HG02840 (cell line): ENCODE measurements around the gene FAM227A.
A peak's percentile ranks its signal among the peaks of the same experiment; 100 is the strongest.
"Not testable (repeated sequence)": the region's sequence is repeated elsewhere in the genome, so short reads cannot be mapped to it uniquely, and the experiment has no call there.

Experiments used
- ATAC-seq: cut with Tn5 transposase; IDR thresholded peaks from one replicate; pipeline ENCODE4 v1.9.1; 2021; ENCODE audit warnings: mild to moderate bottlenecking, moderate library complexity, moderate number of reproducible peaks; ENCODE audit not compliant: unreplicated experiment, low FRiP score

FAM227A gene

DNA sequence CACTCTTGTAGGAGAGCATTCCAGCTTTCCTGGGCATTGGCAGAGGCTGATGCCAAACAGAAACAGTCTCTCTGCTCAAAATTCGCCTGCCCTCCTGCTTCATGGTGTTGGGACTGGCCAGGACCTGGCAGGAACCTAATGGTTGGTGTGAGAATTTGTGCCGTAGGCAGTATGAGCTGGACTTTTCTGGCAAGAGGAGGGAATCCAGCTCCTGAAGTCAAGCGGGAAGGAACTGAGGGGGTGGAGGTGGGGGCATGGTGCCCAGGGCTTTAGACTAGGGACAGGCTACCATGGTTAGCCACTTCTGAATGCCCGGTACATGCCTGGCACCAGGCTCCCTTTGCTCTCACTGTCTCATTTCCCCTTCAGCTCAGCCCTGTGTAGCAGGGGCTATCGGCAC is 18.7 kb upstream of the FAM227A start:
- ATAC-seq = no peak

DNA sequence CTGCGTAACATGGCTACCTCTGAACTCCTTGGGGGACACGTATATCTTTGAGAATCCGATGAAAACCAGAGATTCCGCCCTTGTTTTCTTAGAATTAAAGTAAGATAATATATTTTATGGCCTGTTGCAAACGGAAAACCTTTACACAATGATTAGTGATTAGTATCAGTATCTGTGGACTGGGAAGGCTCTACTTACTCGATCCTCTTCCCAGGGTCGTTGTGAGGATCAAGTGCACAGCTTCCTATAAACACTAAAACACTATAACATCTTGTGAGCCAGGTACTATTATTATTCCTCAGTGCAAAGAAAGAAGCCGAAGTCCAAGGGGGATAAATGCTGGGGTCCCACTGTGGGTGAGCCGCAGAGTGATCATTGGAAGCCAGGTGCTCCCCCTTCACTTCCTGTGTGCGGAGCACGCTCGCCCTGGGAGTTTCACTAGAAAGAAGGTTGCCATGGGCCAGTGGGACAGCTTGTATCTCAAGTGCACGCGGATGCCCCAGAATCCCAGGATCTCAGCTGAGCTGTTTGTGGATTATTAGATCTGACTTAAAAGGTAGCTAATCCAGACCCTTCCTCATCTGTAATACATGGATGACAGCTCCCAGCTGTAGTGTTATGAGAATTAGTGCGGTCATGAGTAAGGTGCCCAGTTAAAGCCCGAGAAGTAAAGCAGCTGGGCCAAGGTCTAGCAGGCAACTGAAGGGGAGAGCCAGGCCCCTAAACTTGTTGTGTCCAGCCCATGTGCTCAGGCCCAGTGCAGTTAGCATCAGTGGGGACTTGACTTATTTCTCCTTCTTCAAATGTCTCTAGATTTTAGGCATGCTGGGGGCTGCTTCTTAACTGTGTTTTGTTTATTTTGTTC is 1.1 kb upstream of the FAM227A start:
- no peak for ATAC-seq

DNA sequence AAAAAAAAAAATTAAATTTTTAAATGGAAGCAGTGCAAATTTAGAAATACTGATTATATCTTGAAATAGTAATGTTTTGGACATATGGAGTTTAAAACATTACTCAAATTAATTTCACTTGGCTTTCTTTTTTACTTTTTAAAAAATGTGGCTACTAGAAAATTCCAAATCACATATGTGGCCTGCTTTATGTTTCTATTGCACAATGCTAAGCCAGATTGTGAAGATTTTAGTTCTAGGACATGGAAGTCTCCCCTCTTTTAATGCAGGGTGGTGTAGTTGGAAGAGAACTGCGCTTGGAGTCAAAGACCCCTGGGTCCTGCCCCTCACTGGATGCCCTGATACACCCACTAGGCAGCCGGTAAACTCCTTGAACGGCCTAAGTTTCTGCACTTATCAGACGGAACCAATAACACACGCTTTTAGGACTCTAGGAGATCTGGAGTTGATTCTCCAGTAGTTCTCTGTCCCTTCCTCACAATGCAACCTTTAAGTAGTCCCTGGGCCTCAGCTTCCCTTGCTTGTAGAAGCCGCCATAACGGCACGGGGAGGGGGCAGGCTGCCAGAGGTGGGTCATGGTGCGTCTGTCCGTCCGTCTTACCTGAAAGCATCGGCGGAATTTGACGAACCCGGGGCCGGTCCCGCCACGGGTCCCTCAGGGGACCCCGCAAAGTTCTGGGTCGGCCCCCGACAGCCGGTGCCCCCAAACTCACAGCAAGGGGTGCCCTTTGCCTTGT is 505 bp downstream of the FAM227A start:
- ATAC-seq = peak; percentile 17

DNA sequence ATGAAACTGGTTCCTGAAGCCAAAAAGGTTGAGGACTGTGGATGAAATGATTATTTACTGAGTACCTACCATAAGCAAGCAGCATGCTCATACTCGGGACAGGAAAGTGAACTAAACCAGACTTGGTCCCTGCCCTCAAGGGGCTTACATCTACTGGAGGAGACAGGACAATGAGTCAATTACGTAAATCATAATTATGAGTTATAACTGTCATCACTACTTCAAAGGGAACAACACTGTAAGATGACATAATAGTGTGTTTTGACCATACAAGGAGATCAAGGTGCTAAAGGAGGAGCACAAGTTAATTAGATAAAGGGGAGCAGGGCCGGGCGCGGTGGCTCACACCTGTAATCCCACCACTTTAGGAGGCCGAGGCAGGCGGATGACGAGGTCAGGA is 2.5 kb downstream of the FAM227A start:
- no peak for ATAC-seq

DNA sequence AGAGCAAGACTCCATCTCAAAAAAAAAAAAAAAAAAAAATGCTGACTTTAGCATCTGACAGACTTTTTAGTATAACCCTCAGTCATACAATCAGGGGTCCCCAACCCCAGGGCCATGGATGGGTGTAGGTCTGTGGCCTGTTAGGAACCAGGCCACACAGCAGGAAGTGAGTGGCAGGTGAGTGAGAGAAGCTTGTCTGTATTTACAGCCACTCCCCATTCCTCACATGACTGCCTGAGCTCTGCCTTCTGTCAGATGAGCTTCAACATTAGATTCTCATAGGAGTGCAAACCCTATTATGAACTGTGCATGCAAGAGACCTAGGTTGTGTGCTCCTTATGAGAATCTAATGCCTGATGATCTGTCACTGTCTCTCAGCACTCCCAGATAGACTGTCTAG is 3.3 kb downstream of the FAM227A start:
- ATAC-seq = no peak

DNA sequence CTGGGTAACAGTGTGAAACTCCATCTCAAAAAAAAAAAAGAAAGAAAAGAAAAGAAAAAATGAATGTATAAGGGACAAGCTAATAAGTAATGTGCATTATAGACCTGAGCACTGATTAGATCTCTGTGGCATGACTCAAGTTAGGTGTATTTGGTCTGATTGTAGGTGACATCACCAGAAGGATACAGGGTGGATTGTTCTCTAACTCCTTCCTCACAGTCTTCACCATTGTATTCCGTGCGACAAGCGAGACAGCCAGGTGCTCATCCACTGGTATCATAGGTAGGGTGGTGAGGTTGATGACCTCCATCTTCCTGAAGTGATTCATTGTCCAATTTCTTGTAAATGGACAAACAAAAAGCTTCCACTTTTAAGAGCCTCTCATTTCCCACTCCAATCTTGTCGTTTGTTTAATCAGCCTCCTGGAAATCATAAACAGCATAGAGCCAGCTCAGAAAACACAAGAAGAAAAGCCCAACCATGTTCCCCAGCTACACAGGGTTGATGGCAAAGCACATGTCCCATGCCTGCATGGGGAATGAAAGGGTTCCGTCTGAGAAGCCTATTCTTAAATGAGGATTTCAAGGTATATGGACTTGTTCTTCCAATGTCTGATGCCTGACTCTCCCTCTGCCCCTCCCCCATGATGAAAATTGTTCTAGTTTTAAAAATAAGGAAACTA is 6.2 kb downstream of the FAM227A start:
- no peak for ATAC-seq

DNA sequence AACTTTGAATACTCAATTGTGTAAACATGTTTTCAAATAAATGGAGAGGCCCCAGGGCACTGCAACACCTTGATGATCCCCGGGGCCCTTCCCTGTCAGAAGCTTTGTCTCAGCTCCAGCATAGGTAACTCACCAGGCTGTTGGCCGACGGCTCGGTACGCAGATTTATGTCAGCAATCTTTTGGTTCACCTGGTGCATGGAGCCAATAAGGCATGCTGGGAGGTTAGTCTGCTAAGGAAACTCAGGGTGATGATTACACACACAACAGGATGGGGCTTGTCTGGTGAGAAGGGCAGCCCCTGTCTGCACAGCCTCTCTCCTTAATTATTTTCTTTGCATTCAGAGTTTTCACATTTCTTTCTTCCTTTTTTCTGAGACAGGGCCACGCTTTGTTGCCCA is 10.8 kb downstream of the FAM227A start:
- ATAC-seq = no peak

DNA sequence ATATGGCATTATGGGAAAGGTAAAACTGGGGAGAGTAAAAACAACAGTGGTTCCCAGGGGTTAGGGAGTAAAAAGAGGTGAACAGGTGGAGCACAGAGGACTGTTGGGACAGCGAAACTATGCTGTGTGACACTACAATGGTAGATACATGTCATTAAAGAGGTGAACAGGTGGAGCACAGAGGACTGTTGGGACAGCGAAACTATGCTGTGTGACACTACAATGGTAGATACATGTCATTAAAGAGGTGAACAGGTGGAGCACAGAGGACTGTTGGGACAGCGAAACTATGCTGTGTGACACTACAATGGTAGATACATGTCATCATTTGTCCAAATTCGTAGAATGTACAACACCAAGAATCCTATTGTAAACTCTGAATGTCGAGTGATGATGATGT is 11.9 kb downstream of the FAM227A start:
- not testable (repeated sequence) for ATAC-seq

DNA sequence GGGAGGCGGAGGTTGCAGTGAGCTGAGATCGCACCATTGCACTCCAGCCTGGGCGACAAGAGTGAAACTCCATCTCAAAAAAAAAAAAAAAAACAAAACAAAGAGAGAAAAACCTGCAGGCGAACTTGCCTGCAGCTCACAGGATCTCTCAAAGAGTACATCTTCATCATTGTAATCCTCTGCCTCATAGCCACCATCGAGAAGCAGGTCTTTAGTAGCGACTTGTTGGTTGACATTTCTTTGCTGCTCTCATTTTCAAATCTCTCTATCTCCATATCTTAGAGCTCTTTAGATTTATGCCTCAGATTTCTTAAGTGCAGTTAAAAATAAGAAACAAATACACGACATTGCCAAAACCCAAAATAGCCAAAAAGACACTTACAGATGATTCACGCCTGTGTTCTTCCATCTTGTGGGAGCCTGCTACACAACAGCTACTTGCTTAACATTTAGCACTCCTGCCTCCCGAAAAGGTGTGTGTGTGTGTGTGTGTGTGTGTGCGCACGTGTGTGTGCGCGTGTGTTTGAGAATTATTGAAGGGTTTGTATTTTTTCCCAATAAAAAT is 14.6 kb downstream of the FAM227A start:
- no peak for ATAC-seq

DNA sequence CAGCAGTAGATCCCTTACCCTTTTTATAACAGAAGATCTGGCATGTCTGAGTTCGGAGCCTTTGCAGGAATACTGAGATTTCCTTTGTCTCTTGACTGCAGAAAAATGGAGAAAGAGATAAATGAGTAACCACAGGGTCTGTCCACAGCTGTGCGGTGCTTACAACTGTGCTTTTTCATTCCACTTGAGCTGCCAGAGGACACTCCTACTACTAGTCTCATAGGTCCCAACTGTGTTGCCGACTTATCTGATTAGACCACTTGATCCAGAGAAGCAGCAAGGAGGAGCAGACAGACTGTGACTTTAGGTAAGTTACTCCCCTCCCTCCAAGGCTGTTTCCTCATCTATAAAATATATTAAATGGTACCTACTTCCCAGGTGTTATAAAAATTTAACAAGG is 17.5 kb downstream of the FAM227A start:
- ATAC-seq = no peak

DNA sequence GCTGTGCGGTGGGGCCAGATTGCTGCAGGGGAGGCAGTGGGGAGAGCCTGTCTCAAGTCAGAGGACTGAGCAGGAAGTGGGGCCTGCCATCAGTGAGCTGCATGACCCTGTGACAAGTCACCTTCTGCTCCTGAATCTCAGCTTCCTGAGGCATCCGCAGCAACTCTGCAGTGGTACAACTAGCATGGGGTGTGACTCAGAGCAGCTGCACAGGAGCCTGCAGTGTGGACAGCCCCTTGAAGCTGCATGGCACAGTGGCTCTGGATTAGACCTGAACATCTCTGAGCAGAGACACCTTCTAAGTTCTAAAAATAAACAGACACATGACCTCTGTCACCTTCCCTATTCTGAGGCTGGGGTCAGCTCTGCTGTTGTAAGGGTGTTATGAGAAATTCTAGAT is 18.0 kb downstream of the FAM227A start:
- no peak for ATAC-seq

DNA sequence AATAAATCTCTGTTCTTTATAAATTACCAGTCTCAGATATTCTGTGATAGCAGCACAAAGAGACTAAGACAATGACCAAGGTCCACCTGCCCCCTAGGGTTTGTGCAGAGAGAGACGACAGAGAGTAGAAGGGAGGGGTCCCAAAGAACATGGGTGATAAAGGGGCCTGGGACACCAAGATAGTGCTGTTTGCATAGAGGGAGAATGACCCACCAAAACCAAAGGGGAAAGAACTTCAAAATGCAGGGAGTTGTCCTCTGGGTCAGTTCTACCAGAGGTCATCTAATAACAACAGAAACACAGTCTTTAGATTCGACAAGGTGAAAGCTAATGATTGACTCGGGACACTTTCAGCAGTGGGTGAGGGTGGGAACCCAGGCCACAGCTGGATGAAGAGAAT is 23.7 kb downstream of the FAM227A start:
- ATAC-seq = no peak

DNA sequence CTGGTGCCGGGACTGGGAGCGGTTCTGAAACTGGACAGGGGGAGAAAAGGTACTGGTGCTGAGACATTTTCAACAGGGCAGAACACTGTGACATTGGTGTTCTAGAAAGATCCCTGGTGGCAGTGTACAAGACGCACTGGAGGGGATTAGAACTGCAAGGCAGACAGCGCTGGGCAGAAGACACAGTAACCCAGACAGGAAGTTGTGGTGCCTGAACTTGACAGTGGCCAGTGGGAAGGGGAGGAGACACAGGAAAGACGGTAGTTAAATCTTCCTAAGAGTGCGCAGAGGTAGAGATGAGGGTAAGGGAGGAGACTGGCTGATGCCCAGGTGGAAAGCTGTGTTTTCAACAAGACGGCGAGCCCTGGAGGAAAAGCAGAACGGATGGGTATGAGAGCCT is 24.5 kb downstream of the FAM227A start:
- no peak for ATAC-seq

DNA sequence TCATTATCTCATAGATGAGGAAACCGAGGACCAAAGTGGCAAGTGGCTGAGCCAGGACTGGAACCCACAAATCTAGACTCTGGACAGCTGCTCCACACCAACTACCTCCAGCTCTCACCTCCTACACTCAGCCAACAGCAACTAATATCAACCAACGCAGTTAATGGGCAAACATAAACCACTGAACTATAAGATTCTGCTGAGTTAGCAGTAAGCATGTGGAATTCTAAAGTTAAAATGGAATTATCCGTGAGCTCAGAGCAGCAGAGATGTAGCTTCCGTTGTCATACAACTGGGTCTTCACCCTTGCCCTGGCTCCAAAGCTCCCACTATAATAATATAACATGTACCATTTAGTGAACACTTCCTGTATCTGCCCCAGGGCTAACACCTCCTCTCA is 27.1 kb downstream of the FAM227A start:
- ATAC-seq = no peak

DNA sequence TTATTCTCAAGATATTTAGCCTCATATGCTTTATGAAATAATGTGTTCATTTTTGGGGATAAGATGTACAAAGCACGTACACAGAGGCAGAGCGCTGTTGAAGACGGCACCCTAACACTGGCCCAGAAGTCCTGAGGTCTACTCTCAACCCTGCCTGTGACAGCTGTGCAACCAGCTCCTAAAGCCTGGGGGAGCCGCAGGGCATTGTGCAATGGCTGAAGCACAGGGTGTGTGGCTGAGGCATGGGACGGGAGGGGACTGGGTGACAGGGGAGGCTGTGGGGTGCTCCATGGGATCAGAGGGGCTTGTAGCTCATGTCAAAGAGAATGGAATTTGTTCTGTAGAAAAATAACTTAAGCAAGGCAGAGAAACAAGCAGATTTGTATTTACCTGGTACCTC is 27.7 kb downstream of the FAM227A start:
- no peak for ATAC-seq

DNA sequence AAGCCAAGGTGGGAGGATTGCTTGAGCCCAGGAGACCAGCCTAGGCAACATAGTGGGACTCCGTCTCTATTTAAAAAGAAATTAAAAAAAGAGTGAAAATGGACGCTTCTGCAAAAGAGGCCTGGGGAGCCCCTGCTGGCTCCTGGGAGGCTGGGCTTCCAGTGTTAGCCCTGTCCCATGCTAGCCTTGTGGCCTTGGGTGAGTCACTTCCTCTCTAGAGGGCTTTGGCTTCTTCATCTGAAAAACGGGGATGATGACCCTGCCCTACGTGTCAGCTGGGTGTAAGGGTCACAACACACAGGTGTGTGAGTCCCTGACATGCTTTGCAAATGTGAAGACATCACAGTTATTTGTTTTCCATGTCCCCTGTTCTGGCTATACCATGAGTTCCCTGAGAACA is 32.8 kb downstream of the FAM227A start:
- ATAC-seq = no peak

DNA sequence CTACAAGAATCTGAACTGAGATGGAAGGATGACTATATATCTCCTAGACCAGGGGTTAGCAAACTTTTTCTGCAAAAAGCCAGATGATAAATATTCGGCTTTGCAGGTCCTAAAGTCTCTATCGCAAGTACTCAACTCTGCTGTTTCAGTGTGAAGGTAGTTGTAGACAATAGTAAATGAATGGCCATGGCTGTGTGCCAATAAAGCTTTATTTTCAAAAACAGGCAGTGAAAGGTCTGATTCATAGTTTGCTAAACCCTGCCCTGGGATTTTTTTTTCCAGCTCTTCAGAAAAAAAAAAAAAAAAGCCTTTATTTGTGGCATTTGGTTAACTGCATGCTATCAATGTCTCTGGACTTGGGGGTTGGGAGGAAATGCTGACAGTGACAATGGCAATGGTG is 37.5 kb downstream of the FAM227A start:
- no peak for ATAC-seq

DNA sequence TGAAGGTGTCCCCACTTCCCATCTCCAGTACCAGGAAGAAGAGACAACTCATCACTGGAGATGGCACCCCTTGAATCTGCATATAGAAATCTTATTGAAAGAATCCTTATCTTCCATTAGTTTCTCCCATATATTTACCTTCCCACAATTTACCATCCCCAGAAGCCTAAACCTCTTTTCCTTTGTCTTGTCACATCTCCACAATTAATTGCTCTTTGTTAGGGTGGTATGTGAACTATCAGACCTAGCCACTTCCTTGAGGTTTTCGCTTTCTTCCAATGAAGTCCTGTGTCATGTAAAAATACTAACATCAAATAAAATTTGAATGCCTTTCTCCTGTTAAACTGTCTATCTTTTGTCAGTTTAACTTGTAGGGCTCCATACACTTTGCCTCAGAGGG is 37.9 kb downstream of the FAM227A start:
- ATAC-seq = no peak

DNA sequence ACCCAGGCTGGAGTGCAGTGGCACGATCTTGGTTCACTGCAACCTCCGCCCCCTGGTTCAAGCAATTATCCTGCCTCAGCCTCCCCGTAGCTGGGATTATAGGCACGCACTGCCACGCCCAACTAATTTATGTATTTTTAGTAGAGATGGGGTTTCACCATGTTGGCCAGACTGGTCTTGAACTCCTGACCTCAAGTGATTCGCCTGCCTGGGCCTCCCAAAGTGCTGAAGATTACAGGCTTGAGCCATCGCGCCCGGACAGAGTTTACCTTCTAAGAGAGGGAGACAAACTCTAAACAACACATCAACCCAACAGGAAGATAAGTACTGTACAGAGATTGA is 41.2 kb downstream of the FAM227A start:
- ATAC-seq = not testable (repeated sequence)

DNA sequence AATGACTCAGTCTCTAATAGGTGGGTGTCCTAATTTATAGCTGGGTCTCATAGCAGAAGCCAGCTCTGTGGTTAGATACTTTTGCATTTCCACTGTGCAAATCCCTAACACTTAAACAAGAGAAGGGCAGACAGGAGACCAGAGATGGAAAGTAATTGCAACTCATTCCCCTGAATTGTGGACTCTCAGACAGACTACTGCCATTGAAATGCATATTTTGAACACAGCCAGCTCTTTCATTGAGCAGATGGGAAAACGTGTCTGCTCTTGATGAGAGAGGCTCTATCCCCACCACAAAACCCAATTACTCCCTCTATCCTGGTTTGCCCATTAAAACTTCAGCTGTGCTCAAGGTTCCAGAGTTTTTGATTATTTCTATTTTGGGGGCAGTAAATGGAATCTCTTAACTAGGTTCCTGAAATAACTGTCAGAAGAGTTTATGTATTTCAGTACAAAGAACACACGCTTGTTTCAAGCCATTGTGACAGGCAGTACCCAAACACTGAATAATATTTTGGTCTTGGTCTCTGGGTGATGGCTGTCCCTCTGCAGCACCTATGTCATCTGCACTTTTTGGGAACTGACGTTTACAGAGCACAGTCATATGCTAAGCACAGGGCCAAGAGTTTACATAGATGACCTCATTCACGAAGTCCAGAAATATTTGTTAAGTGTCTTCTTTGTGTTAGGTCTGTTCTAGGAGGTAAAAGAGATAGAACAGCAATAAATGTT is 41.7 kb downstream of the FAM227A start:
- ATAC-seq = no peak

DNA sequence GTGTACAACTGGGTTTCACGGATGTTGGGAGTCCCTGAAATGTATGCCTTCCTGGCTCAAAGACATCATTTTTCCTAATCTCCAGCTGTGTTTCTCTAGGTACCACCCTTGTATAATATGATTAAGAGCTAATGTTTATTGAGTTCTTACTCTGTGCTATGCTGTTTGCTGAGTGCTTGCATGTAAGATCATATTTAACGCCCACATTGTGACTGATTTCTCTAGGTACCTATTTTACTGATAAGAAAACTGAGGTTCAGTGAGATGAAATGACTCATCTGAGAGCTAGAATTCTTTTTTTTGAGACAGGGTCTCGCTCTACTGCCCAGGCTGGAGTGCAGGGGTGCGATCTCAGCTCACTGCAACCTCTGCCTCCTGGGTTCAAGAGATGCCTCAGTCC is 42.6 kb downstream of the FAM227A start:
- no peak for ATAC-seq
